Right renal cortex interstitium (tissue), 3 donors: ENCODE results near the gene NEUROD4. TPM values are rescaled to one million over a fixed set of nuclear protein-coding genes. Genes with fewer than 3 reads are reported as not detected.
"Not testable (repeated sequence)": the region's sequence is repeated elsewhere in the genome, so short reads cannot be mapped to it uniquely, and the experiment has no call there.

Experiments
- DNase-seq, 3 donors: peaks; one replicate each; pipeline ENCODE4 v3.0.0-alpha.2; 2013; ENCODE audit warnings: low read depth in 3 of 3, low spot score in 2 of 3
- polyA plus RNA-seq, 3 donors: library from polyadenylated mRNA; unstranded; fragments of 120-200 nt; gene quantifications; one replicate each; pipeline ENCODE4 v1.2.1, GENCODE V29; 2013; ENCODE audit not compliant: insufficient read length in 3 of 3

The NEUROD4 gene
- polyA plus RNA-seq, result not detected

- peak; percentile 50 to 71 (median 55) for DNase-seq
Observed at GRCh38 chr12:55019784-55020183, at the start of gene NEUROD4. Gene NEUROD4 (plus strand): TSS chr12:55019974. CDS start chr12:55026440, 6,466 bp downstream.

GRCh38 chr12:54970741-54971140 lies 49.0 kb upstream of the NEUROD4 start:
- no peak for DNase-seq

- DNase-seq, result no peak
Observed at GRCh38 chr12:54973556-54973955, 46.2 kb upstream of the NEUROD4 start.

- DNase-seq, result no peak
Observed at GRCh38 chr12:54974279-54974678, 45.5 kb upstream of the NEUROD4 start.

GRCh38 chr12:54975272-54975671 lies 44.5 kb upstream of the NEUROD4 start:
- DNase-seq, result no peak

GRCh38 chr12:54975875-54976274 lies 43.9 kb upstream of the NEUROD4 start:
- no peak for DNase-seq

- no peak for DNase-seq
Observed at GRCh38 chr12:54977155-54977554, 42.6 kb upstream of the NEUROD4 start.

GRCh38 chr12:54977857-54978256 lies 41.9 kb upstream of the NEUROD4 start:
- no peak for DNase-seq

- no peak for DNase-seq
Observed at GRCh38 chr12:54980341-54980740, 39.4 kb upstream of the NEUROD4 start.

GRCh38 chr12:54981796-54982195 lies 38.0 kb upstream of the NEUROD4 start:
- DNase-seq, result no peak

- DNase-seq, result no peak
Observed at GRCh38 chr12:54983536-54984101, 36.2 kb upstream of the NEUROD4 start.

- no peak for DNase-seq
Observed at GRCh38 chr12:54984658-54985376, 35.0 kb upstream of the NEUROD4 start, which contains the start of gene TESPA1. Gene TESPA1 (minus strand): TSS chr12:54984762. CDS start chr12:54974562, 10,200 bp downstream.

- not testable (repeated sequence) for DNase-seq
Observed at GRCh38 chr12:54986773-54987172, 33.0 kb upstream of the NEUROD4 start.

- DNase-seq, result no peak
Observed at GRCh38 chr12:54987611-54988231, 32.1 kb upstream of the NEUROD4 start.

GRCh38 chr12:54988402-54989054 lies 31.2 kb upstream of the NEUROD4 start:
- no peak for DNase-seq

- DNase-seq, result no peak
Observed at GRCh38 chr12:54989829-54990228, 29.9 kb upstream of the NEUROD4 start.

- DNase-seq, result no peak
Observed at GRCh38 chr12:54991161-54991990, 28.4 kb upstream of the NEUROD4 start.

GRCh38 chr12:54991991-54992375 lies 27.8 kb upstream of the NEUROD4 start:
- DNase-seq, result no peak

GRCh38 chr12:54993181-54993835 lies 26.5 kb upstream of the NEUROD4 start:
- peak; percentile 44 to 50 (median 45) for DNase-seq

GRCh38 chr12:54996205-54996604 lies 23.6 kb upstream of the NEUROD4 start:
- DNase-seq, result no peak
